Smooth muscle cell (in vitro differentiated cells): ENCODE measurements around the gene GPR84. TPM values are rescaled to one million over a fixed set of nuclear protein-coding genes. Genes with fewer than 3 reads are reported as not detected.

Experiments used
- DNase-seq: peaks from one replicate; lab custom pipeline; 2025; ENCODE audit not compliant: unreplicated experiment; lab: John Stamatoyannopoulos, UW
- H2AFZ ChIP-seq: fragments of 200-600 bp; sonication (generic); 2 replicates; pipeline ENCODE4 v1.6.0; 2016; ENCODE audit warnings: antibody characterized with exemption, low read depth, mild to moderate bottlenecking
- H3F3A ChIP-seq: fragments of 200-600 bp; sonication (generic); 2 replicates; pipeline ENCODE4 v1.6.0; 2017; ENCODE audit warnings: antibody characterized with exemption, low read depth
- H3K27ac ChIP-seq: fragments of 200-600 bp; sonication (generic); 2 replicates; pipeline ENCODE4 v1.5.1; 2016; ENCODE audit warnings: low read depth, mild to moderate bottlenecking
- H3K27me3 ChIP-seq: fragments of 200-600 bp; sonication (generic); 2 replicates; pipeline ENCODE4 v1.6.1; 2016; ENCODE audit warnings: low read depth, mild to moderate bottlenecking
- H3K36me3 ChIP-seq: fragments of 200-600 bp; sonication (generic); 2 replicates; pipeline ENCODE4 v1.5.1; 2016; ENCODE audit warnings: low read depth
- H3K4me1 ChIP-seq: fragments of 200-600 bp; sonication (generic); 2 replicates; pipeline ENCODE4 v1.5.1; 2016; ENCODE audit warnings: low read depth
- H3K4me2 ChIP-seq: fragments of 200-600 bp; sonication (generic); 2 replicates; pipeline ENCODE4 v1.6.0; 2016; ENCODE audit warnings: mild to moderate bottlenecking
- H3K4me3 ChIP-seq: fragments of 200-600 bp; sonication (generic); 2 replicates; pipeline ENCODE4 v1.5.1; 2016; ENCODE audit warnings: mild to moderate bottlenecking
- H3K79me2 ChIP-seq: fragments of 200-600 bp; sonication (generic); 2 replicates; pipeline ENCODE4 v1.6.0; 2016; ENCODE audit warnings: low read depth, mild to moderate bottlenecking
- H3K9ac ChIP-seq: fragments of 200-600 bp; sonication (generic); 2 replicates; pipeline ENCODE4 v1.6.0; 2016; ENCODE audit warnings: low read depth
- H3K9me3 ChIP-seq: fragments of 200-600 bp; sonication (generic); replicated peaks from 2 replicates; pipeline ENCODE4 v1.5.1; 2016; ENCODE audit warnings: low read depth
- H4K20me1 ChIP-seq: fragments of 200-600 bp; sonication (generic); 2 replicates; pipeline ENCODE4 v1.6.0; 2016; ENCODE audit warnings: low read depth
- CTCF ChIP-seq: fragments of 200-600 bp; sonication (generic); IDR thresholded peaks from 2 replicates; pipeline ENCODE4 v1.5.1; 2017; ENCODE audit warnings: borderline replicate concordance, mild to moderate bottlenecking, antibody characterized with exemption; ENCODE audit not compliant: insufficient read depth, poor library complexity, severe bottlenecking
- WGBS: methylation state at CpG from one replicate; pipeline ENCODE4 v1.1.7; 2016; ENCODE audit warnings: low lambda C conversion rate; 5-methylcytosine and 5-hydroxymethylcytosine counted together
- polyA plus RNA-seq: library from polyadenylated mRNA; unstranded; fragments of >200 nt; fragmentation: Nextera tagmentation; extraction: Ambion mirVana; gene quantifications from 2 replicates; pipeline ENCODE4 v1.2.1, GENCODE V29; 2016
- total RNA-seq: library from RNA; depleted of rRNA; stranded (reverse); fragments of >200 nt; gene quantifications from 2 replicates; pipeline ENCODE4 v1.2.3, GENCODE V29; 2014

Gene GPR84
- total and polyA plus RNA-seq, 2 experiments from 2014 or later, result 0.13 TPM; not detected in 1

GRCh38 chr12:54389134-54389508 lies 24.8 kb upstream of the GPR84 start:
- H3K27ac ChIP-seq, result no peak overlapping the region
- WGBS, result 93% methylated on average over 3 of the region's 3 CpGs
- peaks cover 18% of the 10 kb centered on the region for H4K20me1 ChIP-seq
- no peak overlapping the region for H3K4me3 ChIP-seq
- peaks cover 5% of the 10 kb centered on the region for H3F3A ChIP-seq
- H3K4me2 ChIP-seq, result peak overlapping the region; percentile 50
- no peak overlapping the region for H3K9ac ChIP-seq
- no peaks in the 10 kb centered on the region for H3K79me2 ChIP-seq
- DNase-seq, result no peak
- H3K27me3 ChIP-seq, result no peaks in the 10 kb centered on the region
- H3K4me1 ChIP-seq, result peaks cover 67% of the 10 kb centered on the region
- TF ChIP-seq CTCF, result no peak
- no peaks in the 10 kb centered on the region for H3K9me3 ChIP-seq
- H2AFZ ChIP-seq, result no peak overlapping the region
- H3K36me3 ChIP-seq, result no peaks in the 10 kb centered on the region

- H3K27me3 ChIP-seq, result no peaks in the 10 kb centered on the region
- 57% methylated on average over 4 of the region's 4 CpGs for WGBS
- DNase-seq, result no peak
- no peaks in the 10 kb centered on the region for H3K36me3 ChIP-seq
- peaks cover 5% of the 10 kb centered on the region for H3F3A ChIP-seq
- H3K4me3 ChIP-seq, result no peak overlapping the region
- no peaks in the 10 kb centered on the region for H3K9me3 ChIP-seq
- H3K4me1 ChIP-seq, result peaks cover 61% of the 10 kb centered on the region
- peaks cover 13% of the 10 kb centered on the region for H4K20me1 ChIP-seq
- peak overlapping the region; percentile 50 for H3K4me2 ChIP-seq
- peak overlapping the region; percentile 44 for H3K27ac ChIP-seq
- TF ChIP-seq CTCF, result no peak
- no peak overlapping the region for H3K9ac ChIP-seq
- no peaks in the 10 kb centered on the region for H3K79me2 ChIP-seq
- no peak overlapping the region for H2AFZ ChIP-seq
Measured at GRCh38 chr12:54388237-54389133, 24.2 kb upstream of the GPR84 start.

GRCh38 chr12:54387114-54387467 lies 22.8 kb upstream of the GPR84 start:
- Histone ChIP-seq H3K9ac (no peak overlapping the region), H3K4me2 (peak overlapping the region; percentile 9), H3K4me1 (peaks cover 60% of the 10 kb centered on the region), H3K4me3 (no peak overlapping the region), H4K20me1 (peaks cover 13% of the 10 kb centered on the region), H3K36me3 (no peaks in the 10 kb centered on the region), H3K79me2 (no peaks in the 10 kb centered on the region), H3F3A (peaks cover 5% of the 10 kb centered on the region), H3K27ac (peak overlapping the region; percentile 44), H3K27me3 (no peaks in the 10 kb centered on the region), H3K9me3 (no peaks in the 10 kb centered on the region), H2AFZ (no peak overlapping the region)
- 82% methylated on average over 3 of the region's 3 CpGs for WGBS
- no peak for TF ChIP-seq CTCF
- no peak for DNase-seq
